GM18505 (cell line): Measurements from ENCODE around the gene PKM.
"Not testable (repeated sequence)": the region's sequence is repeated elsewhere in the genome, so short reads cannot be mapped to it uniquely, and the experiment has no call there.

ENCODE experiments used
- ATAC-seq: cut with Tn5 transposase; IDR thresholded peaks from one replicate; pipeline ENCODE4 v1.9.1; 2021; ENCODE audit not compliant: unreplicated experiment
- POLR2A ChIP-seq: IDR thresholded peaks from 4 replicates; pipeline ENCODE4 v1.6.1; 2011; ENCODE audit warnings: borderline replicate concordance; ENCODE audit not compliant: insufficient read depth, insufficient read length; ENCODE audit errors: extremely low read depth

PKM gene

GRCh38 chr15:72173864-72174550, 57.0 kb downstream of the PKM start:
- no peak for ATAC-seq
- TF ChIP-seq POLR2A, result no peak

- no peak for ATAC-seq
- TF ChIP-seq POLR2A, result no peak
Observed at GRCh38 chr15:72173401-72173800, 57.6 kb downstream of the PKM start.

GRCh38 chr15:72172796-72173195, 58.2 kb downstream of the PKM start:
- no peak for TF ChIP-seq POLR2A
- ATAC-seq, result no peak

- not testable (repeated sequence) for ATAC-seq
Observed at GRCh38 chr15:72171978-72172377, 59.0 kb downstream of the PKM start.

GRCh38 chr15:72170691-72171090, 60.3 kb downstream of the PKM start:
- TF ChIP-seq POLR2A, result no peak
- no peak for ATAC-seq

GRCh38 chr15:72169921-72170611, 60.9 kb downstream of the PKM start:
- no peak for ATAC-seq
- no peak for TF ChIP-seq POLR2A

GRCh38 chr15:72169236-72169920, 61.6 kb downstream of the PKM start:
- TF ChIP-seq POLR2A, result no peak
- no peak for ATAC-seq

- no peak for ATAC-seq
- TF ChIP-seq POLR2A, result no peak
Observed at GRCh38 chr15:72168808-72169190, 62.2 kb downstream of the PKM start.

- no peak for TF ChIP-seq POLR2A
- no peak for ATAC-seq
Observed at GRCh38 chr15:72168131-72168807, 62.7 kb downstream of the PKM start.

GRCh38 chr15:72167445-72167844, 63.5 kb downstream of the PKM start:
- ATAC-seq, result no peak
- TF ChIP-seq POLR2A, result no peak

GRCh38 chr15:72166716-72167417, 64.1 kb downstream of the PKM start:
- no peak for ATAC-seq
- no peak for TF ChIP-seq POLR2A

- no peak for ATAC-seq
- no peak for TF ChIP-seq POLR2A
Observed at GRCh38 chr15:72163719-72164118, 67.3 kb downstream of the PKM start.

GRCh38 chr15:72162569-72162968, 68.4 kb downstream of the PKM start:
- no peak for TF ChIP-seq POLR2A
- no peak for ATAC-seq

- ATAC-seq, result no peak
- TF ChIP-seq POLR2A, result no peak
Observed at GRCh38 chr15:72161361-72162132, 69.4 kb downstream of the PKM start.
